ENCODE data around the gene STK32B.

GRCh38 chr4:5018603-5019002 is 32.7 kb upstream of the STK32B start:
- TF ChIP-seq, protein P1, sequence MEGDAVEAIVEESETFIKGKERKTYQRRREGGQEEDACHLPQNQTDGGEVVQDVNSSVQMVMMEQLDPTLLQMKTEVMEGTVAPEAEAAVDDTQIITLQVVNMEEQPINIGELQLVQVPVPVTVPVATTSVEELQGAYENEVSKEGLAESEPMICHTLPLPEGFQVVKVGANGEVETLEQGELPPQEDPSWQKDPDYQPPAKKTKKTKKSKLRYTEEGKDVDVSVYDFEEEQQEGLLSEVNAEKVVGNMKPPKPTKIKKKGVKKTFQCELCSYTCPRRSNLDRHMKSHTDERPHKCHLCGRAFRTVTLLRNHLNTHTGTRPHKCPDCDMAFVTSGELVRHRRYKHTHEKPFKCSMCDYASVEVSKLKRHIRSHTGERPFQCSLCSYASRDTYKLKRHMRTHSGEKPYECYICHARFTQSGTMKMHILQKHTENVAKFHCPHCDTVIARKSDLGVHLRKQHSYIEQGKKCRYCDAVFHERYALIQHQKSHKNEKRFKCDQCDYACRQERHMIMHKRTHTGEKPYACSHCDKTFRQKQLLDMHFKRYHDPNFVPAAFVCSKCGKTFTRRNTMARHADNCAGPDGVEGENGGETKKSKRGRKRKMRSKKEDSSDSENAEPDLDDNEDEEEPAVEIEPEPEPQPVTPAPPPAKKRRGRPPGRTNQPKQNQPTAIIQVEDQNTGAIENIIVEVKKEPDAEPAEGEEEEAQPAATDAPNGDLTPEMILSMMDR (IDR thresholded peaks at IDR 0.05), result no peak
- TF ChIP-seq POLR2A (IDR thresholded peaks at IDR 0.05), result no peak

Data from heart left ventricle (tissue), 13 donors.